Lower leg skin (tissue), 4 donors: ENCODE data around the gene HADHB. TPM values are rescaled to one million over a fixed set of nuclear protein-coding genes. Genes with fewer than 3 reads are reported as not detected.

Experiments
- DNase-seq, 2 donors: peaks; one replicate each; pipeline ENCODE4 v3.0.0-alpha.2; 2019; ENCODE audit warnings: low spot score in 2 of 2
- H3K4me3 ChIP-seq: fragments of 200-600 bp; sonication (generic); 2 replicates; pipeline ENCODE4 v1.5.1; 2017; ENCODE audit warnings: mild to moderate bottlenecking, low read depth; ENCODE audit not compliant: poor library complexity, severe bottlenecking
- CTCF ChIP-seq, 3 donors: fragments of 450-650 bp; IDR thresholded peaks; one replicate each; pipeline ENCODE4 v1.5.1; 2016; ENCODE audit warnings: antibody characterized with exemption in 3 of 3, mild to moderate bottlenecking in 3 of 3, moderate library complexity in 2 of 3
- POLR2A ChIP-seq, 2 donors: fragments of 450-650 bp; IDR thresholded peaks; one replicate each; pipeline ENCODE4 v1.6.1; 2016 to 2017; ENCODE audit warnings: antibody characterized with exemption in 2 of 2, mild to moderate bottlenecking in 1 of 2, moderate library complexity in 1 of 2
- WGBS, 2 donors: methylation state at CpG; one replicate each; pipeline ENCODE4 v1.1.5; 2018; 5-methylcytosine and 5-hydroxymethylcytosine counted together
- intact Hi-C: fragments of 100-400 bp; cut with DNase I; formaldehyde crosslinking; loops from one replicate; pipeline ENCODE4 v1.15.0; 2023; ENCODE audit warnings: low total_unique reads
- total RNA-seq, 4 donors: library from RNA; depleted of rRNA; stranded (reverse); fragments of >200 nt; gene quantifications; one replicate each; pipeline ENCODE4 v1.1.0, GENCODE V29; 2016

Gene HADHB
- total RNA-seq, 4 donors from 2014 or later = 101 to 139 (median 111) TPM

- H3K4me3 ChIP-seq = no peak overlapping the region
- intact Hi-C loops = no loop called here
- DNase-seq = no peak
- 95 to 96% methylated on average over 3 of the region's 3 CpGs for whole genome bisulfite sequencing, 2 donors
- TF ChIP-seq CTCF (IDR thresholded peaks at IDR 0.05) (no peak), POLR2A (IDR thresholded peaks at IDR 0.05) (no peak)
These were observed 35.1 kb downstream of the HADHB start for GRCh38 chr2:26279886-26280285.

- no peak for TF ChIP-seq CTCF (IDR thresholded peaks at IDR 0.05)
- no peak for TF ChIP-seq POLR2A (IDR thresholded peaks at IDR 0.05)
- H3K4me3 ChIP-seq = no peak overlapping the region
- no peak for DNase-seq
- intact Hi-C loops = no loop called here
- WGBS, 2 donors = 70 to 74% methylated on average over 2 of the region's 2 CpGs
These were observed 36.5 kb downstream of the HADHB start for GRCh38 chr2:26281226-26281625.

- TF ChIP-seq CTCF (IDR thresholded peaks at IDR 0.05) = no peak
- TF ChIP-seq POLR2A (IDR thresholded peaks at IDR 0.05) = no peak
- WGBS, 2 donors = 87 to 91% methylated on average over 2 of the region's 2 CpGs
- H3K4me3 ChIP-seq = no peak overlapping the region
- intact Hi-C loops = no loop called here
- no peak for DNase-seq
These were observed 38.9 kb downstream of the HADHB start for GRCh38 chr2:26283606-26284005.

- no peak overlapping the region for H3K4me3 ChIP-seq
- 82 to 93% methylated on average over 3 of the region's 3 CpGs for WGBS, 2 donors
- no peak for TF ChIP-seq CTCF (IDR thresholded peaks at IDR 0.05)
- no peak for TF ChIP-seq POLR2A (IDR thresholded peaks at IDR 0.05)
- DNase-seq = no peak
- intact Hi-C loops = no loop called here
These were observed 39.4 kb downstream of the HADHB start for GRCh38 chr2:26284132-26284531.

- 94 to 100% methylated on average over 3 of the region's 3 CpGs for WGBS, 2 donors
- no peak for TF ChIP-seq CTCF (IDR thresholded peaks at IDR 0.05)
- no peak for TF ChIP-seq POLR2A (IDR thresholded peaks at IDR 0.05)
- no peak for DNase-seq
- H3K4me3 ChIP-seq = no peak overlapping the region
- intact Hi-C loops = no loop called here
These were observed 41.2 kb downstream of the HADHB start for GRCh38 chr2:26285931-26286330.

- intact Hi-C loops = no loop called here
- DNase-seq = no peak
- 48 to 64% methylated on average over 1 of the region's 1 CpG for WGBS, 2 donors
- no peak overlapping the region for H3K4me3 ChIP-seq
- TF ChIP-seq CTCF (IDR thresholded peaks at IDR 0.05) = no peak
- TF ChIP-seq POLR2A (IDR thresholded peaks at IDR 0.05) = no peak
These were observed 45.3 kb downstream of the HADHB start for GRCh38 chr2:26290001-26290400.
